CD4-positive, alpha-beta T cell treated with Interleukin-6 for 4 hours (primary cell): ENCODE data around the gene BCAS3.

Experiments
- DNase-seq: peaks from one replicate; pipeline ENCODE4 v3.0.0-alpha.2; 2020; ENCODE audit warnings: mixed read lengths

The BCAS3 gene

GRCh38 chr17:61307905-61308886 lies 630.5 kb downstream of the BCAS3 start:
- no peak for DNase-seq

DNA sequence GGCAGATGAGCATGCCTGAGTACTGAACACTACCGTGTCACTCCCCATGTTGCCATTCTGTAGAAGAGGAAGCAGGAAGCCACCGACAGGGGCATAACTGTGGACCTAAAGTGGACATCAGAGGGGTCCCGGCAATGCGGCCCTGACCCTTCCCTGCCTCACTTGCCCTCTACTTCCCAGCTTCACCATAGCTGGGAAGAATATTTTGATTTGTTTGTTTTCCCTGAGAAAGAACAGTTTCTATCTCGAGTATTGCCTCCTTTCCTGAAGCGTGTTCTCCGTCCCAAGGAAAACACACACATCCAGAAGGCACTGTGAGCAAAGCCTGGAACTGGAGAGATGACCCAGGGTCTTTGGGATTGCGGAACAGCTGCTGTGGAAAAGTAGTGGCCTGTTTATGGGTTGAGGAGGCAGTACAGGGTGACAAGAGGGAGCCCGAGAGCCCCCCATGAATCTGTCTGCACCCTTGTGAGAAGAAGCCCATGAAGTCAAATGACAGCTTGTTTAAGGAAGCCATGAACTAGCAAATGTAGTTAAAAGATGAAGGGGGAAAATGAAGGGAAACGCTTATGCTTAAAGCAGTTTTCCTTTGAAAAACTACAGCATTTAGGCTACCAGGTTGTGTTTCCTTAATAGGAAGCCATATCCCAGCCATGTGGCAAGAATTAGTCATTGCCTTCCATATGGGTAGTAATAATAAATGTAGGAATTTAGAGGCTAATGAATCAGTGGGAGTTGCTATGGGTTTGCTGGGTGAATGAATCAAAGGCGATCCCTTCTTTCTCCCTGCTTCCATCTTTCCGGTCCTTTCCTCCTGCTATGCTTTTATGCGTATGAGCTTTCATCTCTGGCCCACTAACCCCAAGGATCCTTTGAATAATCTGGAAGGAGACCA lies 632.0 kb downstream of the BCAS3 start:
- DNase-seq: no peak

DNA sequence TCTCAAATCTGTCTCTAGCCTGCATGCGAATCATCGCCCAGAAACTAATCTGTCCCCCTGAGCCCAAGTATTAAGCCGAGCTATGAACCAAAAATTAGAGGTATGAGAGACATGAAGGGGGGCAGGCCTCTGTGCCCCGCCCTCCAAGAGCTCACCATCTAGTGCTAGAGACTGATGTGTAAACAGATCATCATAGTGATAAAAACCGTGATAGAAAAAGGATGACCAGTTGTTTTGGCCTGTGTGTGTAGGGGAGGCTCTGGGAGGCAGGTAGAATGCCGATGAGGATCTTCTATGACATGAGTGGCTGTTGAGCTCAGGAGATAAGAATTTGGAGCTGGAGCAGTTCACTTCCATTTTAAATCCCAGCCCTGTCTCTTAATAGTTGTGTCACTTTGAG lies 632.9 kb downstream of the BCAS3 start:
- no peak for DNase-seq

DNA sequence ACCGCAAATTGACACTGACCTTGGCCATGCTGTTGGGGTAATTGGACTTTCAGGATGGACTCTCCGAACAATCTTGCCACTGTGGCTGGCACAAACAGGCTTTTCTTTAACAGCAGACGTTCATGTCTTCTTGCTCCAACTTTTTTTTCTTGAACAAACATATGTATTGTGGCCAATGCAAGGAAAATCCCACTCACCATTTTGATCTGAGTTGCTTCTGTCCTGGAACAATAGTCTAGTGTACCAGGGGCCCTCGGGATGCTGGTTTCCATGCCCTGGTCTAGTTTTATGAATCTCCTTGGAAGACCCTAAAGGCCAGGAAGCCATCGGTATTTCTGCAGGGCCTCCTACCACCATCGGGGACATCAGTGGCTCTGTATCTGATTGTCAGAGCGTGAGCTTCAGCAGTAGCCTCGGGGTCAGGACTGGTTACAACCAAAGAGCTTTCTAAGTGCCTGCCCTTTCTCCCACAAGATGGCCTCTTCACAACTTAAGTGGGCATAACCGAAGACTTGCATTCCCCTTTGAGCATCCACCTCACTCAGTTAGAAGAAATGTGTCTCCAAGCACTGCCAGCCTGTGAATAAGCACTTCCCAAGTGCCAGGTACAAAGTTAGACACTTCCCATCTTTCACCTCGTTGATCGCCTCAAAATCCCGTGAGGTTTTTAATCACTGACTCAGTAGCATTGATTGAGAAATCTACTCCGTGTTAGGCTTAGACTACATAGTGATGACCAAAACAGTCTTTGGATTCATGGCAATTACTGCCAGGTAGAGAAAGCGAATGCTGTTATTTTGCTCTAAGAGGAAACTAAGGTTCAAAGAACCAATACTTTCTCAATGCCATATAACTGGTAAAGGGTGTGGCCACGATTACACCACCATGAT lies 635.0 kb downstream of the BCAS3 start:
- DNase-seq: no peak

DNA sequence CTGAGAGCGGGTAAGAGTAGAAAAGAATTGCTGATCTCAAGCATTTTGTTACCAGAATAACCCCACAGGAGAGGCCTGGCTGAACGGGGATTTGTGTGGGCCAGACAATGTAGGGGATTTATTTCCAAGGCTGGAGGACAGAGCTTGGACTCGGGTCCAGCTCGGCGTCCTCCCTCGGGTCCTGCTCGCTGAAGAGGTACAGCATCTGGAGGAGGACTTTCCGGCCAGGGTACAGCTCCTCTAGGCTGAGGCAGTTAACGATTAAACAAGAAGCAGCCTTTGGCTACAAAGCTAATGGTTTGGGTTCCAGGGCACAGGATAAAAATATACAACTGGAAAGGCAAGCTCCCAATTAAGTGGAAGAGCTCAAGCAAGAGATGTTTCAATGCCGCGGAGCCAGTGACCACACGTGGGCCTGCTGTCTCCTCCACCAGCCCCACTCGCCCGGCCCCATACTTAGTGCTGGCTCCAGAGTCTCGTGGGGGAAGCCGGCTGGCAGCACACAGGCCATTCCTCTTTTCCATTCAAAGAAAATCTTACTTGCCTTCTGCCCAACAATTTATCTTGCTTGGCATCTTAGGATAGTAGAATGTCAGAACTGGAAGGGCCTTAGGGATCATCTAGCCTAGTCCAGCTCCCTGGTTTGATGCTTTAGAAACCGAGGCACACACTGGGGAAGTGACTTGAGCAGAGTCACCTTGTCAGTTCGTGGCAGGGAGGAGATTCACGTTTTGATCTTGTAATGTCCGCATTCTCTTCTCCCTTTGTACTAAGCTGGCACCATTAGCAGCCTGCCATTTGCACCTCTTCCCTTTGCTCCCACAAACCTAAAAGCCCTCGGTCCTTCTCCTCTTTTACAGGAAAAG lies 636.0 kb downstream of the BCAS3 start:
- no peak for DNase-seq

DNA sequence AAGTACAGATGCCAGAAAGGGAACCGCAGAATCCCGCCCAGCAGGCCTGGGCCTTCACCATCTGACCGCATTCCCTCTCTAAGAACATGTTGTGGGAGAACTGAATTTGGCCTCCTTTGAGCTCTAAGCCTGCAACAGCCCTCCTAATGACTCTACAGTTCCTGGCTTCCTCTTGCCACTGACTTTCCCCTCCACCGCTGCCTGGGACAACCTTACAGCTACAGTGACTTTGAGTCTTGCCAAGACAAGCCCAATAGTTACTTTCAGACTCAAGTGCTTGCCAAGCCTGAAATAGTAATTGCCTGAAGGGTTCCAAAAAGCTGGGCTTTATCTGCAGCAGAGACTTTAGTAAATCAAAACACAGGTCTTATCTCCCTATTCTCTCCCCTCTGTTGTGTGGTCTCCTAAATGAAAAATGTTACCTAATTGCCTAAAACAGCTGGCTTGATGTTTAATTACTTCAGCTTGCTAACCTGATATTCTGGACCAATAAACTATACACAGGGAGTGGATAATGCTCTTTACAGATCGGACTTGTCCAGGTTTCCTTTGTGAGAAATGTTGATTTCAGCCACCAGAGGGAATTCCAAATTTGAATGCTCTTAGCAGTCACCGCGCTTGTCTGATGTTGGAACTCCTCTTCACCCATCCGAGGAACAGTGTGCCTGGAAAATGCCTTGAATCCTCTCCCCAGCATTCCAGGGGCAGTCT lies 636.9 kb downstream of the BCAS3 start:
- no peak for DNase-seq

DNA sequence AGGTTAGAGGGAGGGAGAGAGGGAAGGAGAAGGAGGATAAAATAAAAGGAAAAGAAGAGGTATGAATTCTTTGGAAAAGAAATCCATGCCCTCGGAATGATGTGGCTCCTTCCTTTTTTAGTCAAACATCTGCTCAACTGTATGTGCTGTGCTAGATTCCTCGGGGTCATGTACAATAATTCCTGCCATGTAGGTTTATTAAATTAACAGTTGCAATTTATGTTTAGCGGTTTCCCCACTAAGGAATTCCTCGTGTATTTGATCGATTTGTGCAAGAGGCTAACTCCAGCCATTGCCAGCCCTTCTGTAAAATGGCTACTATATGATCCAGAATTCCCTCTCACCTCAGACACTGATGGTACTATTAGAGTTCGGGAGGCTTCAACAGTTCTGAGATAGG lies 639.0 kb downstream of the BCAS3 start:
- no peak for DNase-seq

GRCh38 chr17:61317779-61318178 lies 640.1 kb downstream of the BCAS3 start:
- DNase-seq: no peak

DNA sequence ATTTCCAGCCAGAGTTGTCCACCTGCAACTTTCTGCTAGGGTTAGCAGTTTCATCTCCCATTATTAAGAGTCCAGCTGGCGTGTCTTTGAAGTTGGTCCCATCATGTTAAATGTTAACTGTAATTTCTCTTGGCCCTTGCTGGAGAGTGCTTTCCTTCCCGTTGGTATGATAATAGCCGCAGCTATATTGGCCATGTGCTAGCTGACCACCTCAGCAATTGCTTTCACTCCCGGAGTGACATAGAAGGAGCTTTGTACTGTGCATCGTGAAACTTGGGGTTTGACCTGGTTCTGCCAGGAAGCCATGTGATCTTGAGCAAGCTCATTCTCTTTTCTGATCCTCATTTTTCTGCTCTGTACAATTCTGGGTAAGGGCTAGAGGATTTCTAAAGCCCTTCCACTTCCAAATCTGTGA lies 641.0 kb downstream of the BCAS3 start:
- no peak for DNase-seq

GRCh38 chr17:61321344-61321743 lies 643.7 kb downstream of the BCAS3 start:
- DNase-seq: no peak

DNA sequence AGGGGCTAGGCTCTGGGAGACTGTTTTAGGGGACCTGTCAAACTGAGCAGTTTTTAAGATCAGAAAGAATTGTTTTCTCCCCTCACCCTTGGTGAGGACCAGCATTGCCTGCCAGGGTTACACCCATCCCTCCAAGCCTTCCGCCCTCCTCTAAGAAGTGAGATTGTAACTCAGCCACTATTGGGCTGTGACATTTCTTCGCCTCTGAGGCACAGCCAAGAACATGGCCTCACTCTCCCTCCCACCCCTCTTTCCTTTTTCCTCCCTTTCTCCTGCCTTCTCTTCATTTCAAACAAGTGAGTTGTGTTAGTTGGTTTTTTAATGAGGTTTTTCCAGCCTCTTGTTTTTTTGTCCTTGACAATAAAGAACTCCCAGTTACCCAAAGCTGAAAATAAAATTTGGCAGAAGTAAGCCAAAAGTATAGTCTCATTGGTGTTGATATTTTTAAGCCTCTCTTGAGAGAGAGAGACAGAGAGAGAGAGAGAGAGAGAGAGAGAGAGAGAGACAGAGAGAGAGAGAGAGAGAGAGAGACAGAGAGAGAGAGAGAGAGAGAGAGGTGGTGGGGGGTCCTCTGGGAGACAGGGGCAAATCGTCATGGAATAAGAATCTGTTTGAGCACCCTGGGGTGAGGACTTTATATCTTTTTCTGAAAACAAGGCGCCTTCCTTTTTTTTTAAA lies 644.8 kb downstream of the BCAS3 start:
- no peak for DNase-seq

DNA sequence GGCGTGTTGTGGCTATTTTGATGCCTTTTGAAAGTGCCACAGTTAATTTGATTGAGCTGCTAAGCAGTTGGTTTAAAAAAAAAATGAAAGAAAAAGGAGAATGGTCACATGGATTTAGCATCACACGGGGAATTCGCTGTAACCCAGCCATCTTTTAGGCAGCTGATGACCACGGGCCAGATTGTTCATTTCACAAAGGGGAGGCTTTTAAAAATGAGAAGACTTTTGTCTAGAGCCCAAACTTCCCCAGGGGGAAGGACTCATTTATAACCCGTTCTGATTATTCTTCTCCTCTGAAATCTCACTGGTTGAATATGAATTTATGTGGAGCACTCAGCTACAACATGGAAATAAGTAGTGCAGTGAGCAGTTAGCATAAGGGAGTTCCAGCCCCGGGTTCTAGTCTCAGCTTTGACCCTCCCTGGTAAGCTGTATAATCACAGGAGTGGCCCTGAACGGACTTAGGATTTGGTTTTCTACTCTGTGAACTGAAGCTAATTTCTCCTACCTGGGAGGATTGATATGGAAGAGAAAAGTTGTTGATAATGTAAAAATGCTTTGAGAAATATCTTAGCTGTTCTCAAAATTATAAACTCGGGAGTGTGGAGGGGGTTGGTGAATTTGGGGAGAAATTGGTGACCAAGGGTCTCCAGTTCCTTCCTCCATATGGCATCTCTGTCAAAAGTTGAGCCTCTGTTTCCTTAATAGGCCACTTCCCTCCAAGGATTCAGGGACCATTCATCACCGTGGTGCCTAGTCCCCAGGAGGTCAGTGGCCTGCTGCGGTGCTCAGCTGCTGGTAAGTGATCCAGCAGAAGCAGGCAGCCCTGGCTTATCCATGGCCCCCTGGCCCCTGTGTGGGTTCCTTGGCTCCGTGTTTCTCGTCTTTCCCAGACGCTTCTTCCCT lies 645.6 kb downstream of the BCAS3 start:
- DNase-seq: no peak

DNA sequence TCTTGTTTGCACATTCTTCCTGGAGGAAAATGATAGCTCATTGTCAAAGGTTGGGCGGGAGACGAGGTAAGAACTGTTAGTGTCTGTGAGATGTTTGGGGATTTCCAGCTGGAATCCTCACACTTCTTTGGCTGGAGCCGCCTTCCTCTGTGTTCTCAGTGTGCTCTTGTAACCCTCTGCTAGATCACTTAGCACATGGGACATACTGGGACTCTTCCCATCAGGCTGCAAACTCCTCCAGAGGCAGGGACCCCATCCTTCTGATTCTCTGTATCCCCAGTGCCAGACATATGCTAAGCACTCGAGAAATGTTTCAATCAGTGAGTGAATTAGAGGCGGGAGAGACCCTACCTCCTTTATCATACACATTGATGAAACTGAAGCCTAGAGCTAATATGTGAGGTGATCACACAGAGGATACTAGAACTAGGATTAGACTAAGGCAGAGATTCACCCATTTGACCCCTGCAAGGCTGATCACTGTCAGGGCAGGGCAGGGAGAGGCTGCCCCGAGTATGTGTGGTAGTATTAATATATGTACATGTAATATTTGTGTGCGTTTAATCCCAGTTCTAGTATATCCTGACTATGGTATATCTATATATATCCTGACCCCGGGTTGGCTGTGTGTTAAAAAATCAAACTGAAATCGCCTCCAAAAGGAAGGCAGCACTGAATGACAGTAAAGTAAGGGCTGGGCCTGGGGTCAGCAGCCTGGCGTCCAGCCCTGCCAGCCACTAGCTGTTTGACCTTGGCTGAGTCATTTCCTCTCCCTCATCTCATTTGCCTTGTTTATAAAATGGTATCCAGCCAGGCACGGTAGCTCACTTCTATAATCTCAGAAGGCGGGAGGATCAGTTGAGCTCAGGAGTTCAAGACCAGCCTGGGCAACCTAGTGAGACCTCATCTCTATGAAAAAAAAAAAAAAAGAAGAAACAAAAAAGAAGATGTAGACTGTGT lies 646.5 kb downstream of the BCAS3 start:
- DNase-seq: no peak

DNA sequence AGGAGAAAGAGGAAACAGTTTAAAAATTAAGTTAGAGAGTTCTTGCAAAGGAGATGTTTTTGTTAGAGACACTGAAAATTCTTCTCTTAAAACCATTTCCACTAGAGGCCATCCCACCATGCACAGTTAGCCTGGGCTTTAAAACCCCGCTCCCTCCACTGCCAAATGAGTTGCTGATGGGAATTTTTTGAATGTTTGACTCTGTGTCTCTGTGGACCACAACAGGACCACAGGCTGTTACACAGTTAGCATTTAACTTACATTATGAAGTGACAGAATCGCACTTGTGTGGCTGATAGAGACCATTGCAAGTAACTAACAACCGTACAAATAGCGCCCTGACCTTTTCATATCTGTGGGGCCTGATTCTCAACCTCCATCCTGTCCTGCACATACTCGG lies 647.3 kb downstream of the BCAS3 start:
- DNase-seq: no peak

- DNase-seq: no peak
These were observed 647.9 kb downstream of the BCAS3 start for GRCh38 chr17:61325382-61326073.

DNA sequence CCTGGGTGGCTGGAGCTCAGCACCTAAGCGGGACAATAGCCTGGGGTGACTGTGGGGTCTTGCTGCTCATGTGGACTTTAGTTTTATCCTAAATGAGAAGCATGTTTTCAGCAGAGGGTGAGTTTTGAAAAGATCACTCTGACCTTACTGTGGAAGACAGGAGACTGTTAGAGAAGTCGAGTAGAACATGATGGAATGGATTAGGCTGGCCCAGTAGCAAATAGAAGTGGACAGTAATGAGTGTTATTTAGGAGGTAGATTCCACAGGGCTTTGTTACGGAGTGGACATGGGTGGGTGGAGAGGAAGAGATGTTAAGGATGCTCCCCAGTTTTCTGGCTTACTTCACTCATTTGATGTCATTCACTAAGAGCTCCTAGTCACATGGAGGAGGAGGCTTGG lies 648.7 kb downstream of the BCAS3 start:
- no peak for DNase-seq

DNA sequence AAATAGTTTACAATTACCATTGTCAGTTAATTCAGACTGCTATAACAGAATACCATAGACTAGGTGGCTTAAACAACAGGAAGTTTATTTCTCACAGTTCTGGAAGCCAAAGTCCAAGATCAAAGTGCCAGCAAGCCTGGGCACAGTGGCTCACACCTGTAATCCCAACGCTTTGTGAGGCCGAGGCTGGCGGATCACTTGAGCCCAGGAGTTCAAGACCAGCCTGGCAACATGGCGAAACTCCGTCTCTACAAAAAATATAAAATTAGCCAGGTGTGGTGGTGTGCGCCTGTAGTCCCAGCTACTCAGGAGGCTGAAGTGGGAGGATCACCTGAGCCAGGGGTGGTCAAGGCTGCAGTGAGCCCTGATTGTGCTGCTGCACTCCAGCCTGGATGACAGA lies 650.7 kb downstream of the BCAS3 start:
- no peak for DNase-seq
